Neuron (in vitro differentiated cells): ENCODE results near the gene HAVCR2.

Source experiments
- H2AFZ ChIP-seq: one replicate; pipeline ENCODE4 v1.6.1; 2013; ENCODE audit warnings: low read depth, mild to moderate bottlenecking, inconsistent platforms, low read length, moderate library complexity
- H3K27me3 ChIP-seq: one replicate; pipeline ENCODE4 v1.6.1; 2013; ENCODE audit warnings: low read length; ENCODE audit not compliant: insufficient read depth
- H3K36me3 ChIP-seq: one replicate; pipeline ENCODE4 v1.6.1; 2013; ENCODE audit warnings: low read length; ENCODE audit not compliant: insufficient read depth
- H3K4me1 ChIP-seq: one replicate; pipeline ENCODE4 v1.6.1; 2013; ENCODE audit warnings: low read length; ENCODE audit not compliant: insufficient read depth
- H3K4me3 ChIP-seq: 2 replicates; pipeline ENCODE4 v1.5.1; 2013; ENCODE audit warnings: mild to moderate bottlenecking, low read length, moderate library complexity
- H3K9me3 ChIP-seq: one replicate; pipeline ENCODE4 v1.6.1; 2013; ENCODE audit warnings: low read length

The HAVCR2 gene

DNA sequence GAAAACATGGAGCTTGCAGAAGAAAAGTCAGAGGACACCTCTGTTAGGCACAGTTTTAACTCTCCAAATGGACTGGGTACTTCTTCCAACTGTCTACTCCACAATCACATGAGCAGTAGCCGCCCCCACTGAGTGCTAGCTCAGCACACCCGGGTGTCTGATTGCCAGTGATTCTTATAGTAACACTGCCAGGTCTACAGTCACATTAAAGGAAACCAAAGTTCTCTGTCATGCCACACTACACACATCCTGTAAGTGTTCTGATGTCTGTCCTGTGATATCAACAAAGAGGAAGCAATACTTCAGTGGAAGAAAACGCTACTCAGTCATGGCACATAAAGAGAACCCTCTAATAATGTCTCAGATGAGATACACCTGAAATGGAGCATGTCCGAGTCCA, at the start of gene HAVCR2:
HAVCR2 (minus strand) TSS at position 69 of the 400 bp plus-strand sequence; CDS start at position 8, 61 bp downstream.
- Histone ChIP-seq H2AFZ (no peak within 1 kb of the TSS), H3K36me3 (no peaks in the 10 kb centered on the region), H3K4me1 (peaks cover 3% of the 10 kb centered on the region), H3K27me3 (no peaks in the 10 kb centered on the region), H3K9me3 (no peaks in the 10 kb centered on the region), H3K4me3 (no peak within 1 kb of the TSS)

DNA sequence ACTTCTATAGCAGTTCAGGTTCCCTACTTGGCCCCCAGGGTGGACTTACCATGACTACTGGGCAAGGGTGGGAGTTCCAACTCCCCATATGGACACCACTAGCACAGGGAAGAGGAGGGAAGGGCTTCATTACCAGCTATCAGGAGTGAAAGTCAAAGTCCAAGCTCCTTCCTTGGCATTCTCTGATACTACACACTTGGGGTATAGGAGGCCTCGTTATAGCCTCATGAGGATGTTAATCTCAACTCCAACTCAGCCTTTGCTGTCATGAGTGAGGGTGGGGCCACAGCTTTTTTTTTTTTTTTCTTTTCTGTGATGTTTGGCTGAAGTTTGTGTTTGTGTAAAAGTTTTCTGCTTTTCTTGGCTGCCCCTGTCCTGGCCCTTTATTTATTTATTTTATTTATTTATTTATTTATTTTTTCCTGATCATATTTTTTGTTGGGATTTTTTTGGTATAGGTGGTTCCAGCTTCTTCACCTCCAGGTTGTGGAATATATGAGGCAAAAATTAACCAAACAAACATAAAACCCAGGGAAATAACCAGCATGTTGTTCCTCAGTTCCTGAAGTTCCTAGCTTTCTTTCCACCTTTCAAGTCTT, 48.5 kb upstream of the HAVCR2 start:
- peaks cover 3% of the 10 kb centered on the region for H3K27me3 ChIP-seq
- no peaks in the 10 kb centered on the region for H3K9me3 ChIP-seq
- H3K4me3 ChIP-seq = no peak overlapping the region

DNA sequence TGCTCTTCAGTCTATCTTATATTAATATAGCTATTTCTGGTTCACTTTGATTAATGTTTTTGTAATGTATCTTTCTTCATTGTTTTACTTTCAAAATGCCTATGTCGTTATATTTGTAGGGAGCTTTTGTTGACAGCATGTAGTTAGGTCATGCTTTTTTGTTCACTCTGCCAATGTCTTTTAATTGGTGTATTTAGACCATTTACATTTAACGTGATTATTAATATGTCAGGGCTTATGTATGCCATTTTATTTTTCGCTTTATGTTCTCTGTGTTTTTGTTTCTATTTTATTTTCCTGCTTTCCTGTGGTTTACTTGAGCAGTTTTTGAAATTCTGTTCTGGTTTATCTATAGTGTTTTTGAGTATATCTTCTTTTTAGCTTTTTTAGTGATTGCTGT, 46.5 kb upstream of the HAVCR2 start:
- H3K36me3 ChIP-seq = no peaks in the 10 kb centered on the region
- no peaks in the 10 kb centered on the region for H3K4me1 ChIP-seq
- no peak overlapping the region for H3K4me3 ChIP-seq
- H3K9me3 ChIP-seq = no peaks in the 10 kb centered on the region
- H3K27me3 ChIP-seq = peaks cover 3% of the 10 kb centered on the region
- no peak overlapping the region for H2AFZ ChIP-seq

More for the DNA sequence above, 48.5 kb upstream of the HAVCR2 start:
- no peaks in the 10 kb centered on the region for H3K4me1 ChIP-seq
- no peaks in the 10 kb centered on the region for H3K36me3 ChIP-seq
- no peak overlapping the region for H2AFZ ChIP-seq

DNA sequence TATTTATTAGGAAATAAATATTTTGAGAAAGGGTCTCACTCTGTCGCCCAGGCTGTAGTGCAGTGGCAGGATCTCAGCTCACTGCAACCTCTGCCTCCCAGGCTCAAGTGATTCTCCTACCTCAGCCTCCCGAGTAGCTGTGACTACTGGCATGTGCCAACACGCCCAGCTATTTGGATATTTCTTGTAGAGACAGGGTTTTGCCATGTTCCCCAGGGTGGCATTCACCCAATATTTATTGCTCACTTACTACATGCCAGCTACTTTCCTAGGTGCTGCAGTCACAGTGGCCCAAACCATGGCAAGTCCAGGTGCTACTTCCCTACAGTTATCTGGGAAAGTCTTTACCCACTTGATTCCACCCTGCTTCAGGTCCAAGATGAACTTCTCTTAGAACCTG, 42.2 kb upstream of the HAVCR2 start:
- H3K4me3 ChIP-seq = no peak overlapping the region
- H3K9me3 ChIP-seq = no peaks in the 10 kb centered on the region
- no peak overlapping the region for H2AFZ ChIP-seq
- H3K27me3 ChIP-seq = no peaks in the 10 kb centered on the region
- H3K4me1 ChIP-seq = no peaks in the 10 kb centered on the region
- no peaks in the 10 kb centered on the region for H3K36me3 ChIP-seq

DNA sequence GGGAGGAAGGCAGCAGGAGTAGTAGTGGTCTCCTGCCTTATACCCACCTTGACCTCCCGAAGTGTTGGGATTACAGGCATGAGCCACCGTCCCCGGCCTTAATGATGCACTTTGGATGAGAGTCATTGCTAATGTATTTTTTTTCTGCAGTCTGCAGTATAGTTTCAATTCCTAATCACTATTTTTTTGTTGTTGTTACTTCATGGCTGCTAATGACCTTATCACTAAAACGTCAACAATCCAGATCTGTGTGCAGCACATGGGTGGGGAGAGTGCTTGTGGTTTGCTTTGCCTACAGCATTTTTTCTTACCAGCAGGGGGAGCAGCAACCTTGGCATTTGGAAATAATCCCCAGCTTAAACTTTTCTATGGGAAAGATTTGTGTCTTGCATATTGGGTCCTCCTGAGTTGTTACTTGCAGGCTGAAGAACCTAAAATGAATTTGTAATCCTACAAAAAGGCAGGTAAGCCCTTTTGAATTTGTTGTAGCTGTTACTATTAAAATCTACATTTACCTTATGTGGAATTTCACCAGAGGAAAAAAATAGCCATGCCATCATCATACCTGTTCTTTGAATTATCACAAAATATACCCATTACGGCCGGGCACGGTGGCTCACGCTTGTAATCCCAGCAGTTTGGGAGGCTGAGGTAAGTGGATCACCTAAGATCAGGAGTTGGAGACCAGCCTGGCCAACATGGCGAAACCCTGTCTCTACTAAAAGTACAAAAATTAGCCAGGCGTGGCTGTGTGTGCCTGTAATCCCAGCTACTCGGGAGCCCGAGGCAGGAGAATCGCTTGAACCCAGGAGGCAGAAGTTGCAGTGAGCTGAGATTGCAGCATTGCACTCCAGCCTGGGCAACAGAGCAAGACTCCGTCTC, 40.1 kb upstream of the HAVCR2 start:
- H3K27me3 ChIP-seq = no peaks in the 10 kb centered on the region

DNA sequence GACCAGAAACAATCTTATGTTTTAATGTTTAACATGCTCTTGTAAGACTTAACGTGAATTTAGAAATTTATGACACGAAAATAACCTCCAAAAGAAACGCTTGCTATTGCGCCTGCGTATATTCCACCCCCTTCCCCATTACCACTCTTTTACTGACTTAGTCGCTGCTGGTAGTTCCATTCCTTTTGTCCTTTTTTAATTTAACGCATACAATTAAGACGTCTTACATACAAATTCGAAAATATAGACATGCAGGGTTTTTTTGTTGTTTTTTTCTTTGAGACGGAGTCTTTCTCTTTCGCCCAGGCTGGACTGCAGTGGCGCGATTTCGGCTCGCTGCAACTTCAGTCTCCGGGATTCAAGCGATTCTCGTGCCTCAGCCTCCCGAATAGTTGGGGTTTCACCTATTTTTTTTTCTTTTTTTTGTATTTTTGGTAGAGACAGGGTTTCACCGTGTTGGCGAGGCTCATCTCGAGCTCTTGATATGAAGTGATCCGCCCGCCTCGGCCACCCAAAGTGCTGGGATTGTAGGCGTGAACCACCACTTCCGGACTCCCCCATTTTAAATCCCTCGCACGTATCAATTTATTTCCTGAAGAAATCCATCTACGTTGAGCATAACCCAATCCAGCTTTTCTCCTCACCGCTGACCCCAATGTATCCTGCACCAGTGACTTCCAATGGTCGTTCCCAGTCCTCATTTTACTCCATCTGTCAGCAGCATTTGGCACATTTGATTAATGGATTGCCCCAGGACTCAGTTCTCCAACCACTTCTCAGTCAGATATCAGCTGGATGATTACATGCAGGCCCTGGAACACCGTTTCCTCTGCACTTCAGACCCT, 34.5 kb upstream of the HAVCR2 start:
- Histone ChIP-seq H3K4me3 (peak overlapping the region; percentile 92), H3K9me3 (peaks cover 1% of the 10 kb centered on the region)

More for the DNA sequence above, 40.1 kb upstream of the HAVCR2 start:
- H3K9me3 ChIP-seq = no peaks in the 10 kb centered on the region
- H3K4me1 ChIP-seq = no peaks in the 10 kb centered on the region
- no peaks in the 10 kb centered on the region for H3K36me3 ChIP-seq
- H2AFZ ChIP-seq = no peak overlapping the region
- H3K4me3 ChIP-seq = no peak overlapping the region

DNA sequence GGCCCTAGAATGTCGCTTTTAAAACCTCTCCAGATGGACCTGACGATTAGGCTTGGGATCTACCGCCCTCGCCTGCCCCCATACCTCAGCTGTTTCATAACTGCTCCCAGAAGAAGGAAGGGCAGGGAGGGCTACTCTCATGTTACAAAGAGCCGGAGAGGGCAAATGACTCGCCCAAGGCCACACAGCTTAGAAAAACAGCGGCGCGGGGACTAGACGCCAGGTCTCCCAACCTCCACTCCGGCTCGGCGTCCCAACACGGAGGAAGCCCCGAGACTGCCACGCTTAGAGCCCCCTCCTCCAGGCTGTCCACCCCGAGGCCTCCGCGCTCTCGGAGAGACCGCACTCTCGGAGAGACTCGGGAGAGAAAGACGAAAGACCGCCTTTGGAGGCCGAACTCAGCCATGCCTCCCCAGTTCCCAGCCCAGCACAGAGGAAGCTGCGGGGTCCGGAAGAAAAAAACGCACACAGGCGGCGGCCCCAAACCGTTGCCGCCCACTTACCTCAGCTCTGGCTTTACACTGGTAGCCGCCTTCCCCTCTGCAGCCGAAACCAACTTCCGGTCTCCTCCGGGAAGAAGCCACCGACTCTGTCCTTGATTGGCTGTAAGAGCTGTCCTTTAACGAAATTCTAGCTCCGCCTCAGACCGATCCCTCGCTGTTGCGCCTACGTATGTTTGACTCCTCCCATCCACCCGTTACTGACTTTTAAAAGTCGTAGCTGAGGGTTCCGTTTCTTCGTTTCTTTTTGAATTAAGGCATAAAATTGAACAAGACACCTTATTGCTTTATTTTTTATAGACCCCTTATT, 33.7 kb upstream of the HAVCR2 start, which contains the start of gene MED7:
MED7 (minus strand) TSS at position 549 of the 810 bp plus-strand sequence. CDS start 3,434 bp downstream, outside the sequence.
- peaks cover 1% of the 10 kb centered on the region for H3K9me3 ChIP-seq

More for the DNA sequence above, 34.5 kb upstream of the HAVCR2 start:
- Histone ChIP-seq H3K4me1 (peaks cover 6% of the 10 kb centered on the region), H3K27me3 (no peaks in the 10 kb centered on the region), H3K36me3 (peaks cover 10% of the 10 kb centered on the region), H2AFZ (peak overlapping the region; percentile 94)

DNA sequence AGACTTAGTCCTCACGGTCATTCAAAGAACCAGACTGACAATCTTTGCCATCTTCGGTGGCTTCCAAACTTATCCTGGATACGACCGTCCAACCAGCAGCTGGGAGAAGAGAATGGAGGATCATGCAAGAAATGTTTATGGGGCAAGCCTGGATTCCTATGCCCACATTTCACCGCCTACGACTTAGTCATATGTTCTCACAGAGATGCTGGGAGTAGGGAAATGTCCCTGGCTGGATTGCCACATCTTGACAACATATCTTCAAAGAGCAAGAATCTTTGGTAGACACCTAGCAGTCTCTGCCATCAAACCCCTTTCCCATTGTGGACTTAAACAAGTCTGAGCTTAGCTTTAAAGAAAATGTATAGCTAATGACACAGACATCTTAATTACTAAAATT, 28.8 kb upstream of the HAVCR2 start:
- Histone ChIP-seq H2AFZ (no peak overlapping the region), H3K36me3 (peaks cover 24% of the 10 kb centered on the region), H3K4me3 (no peak overlapping the region), H3K27me3 (no peaks in the 10 kb centered on the region), H3K9me3 (peaks cover 1% of the 10 kb centered on the region), H3K4me1 (peaks cover 3% of the 10 kb centered on the region)

More for the DNA sequence above, 33.7 kb upstream of the HAVCR2 start, which contains the start of gene MED7:
- Histone ChIP-seq H3K36me3 (peaks cover 19% of the 10 kb centered on the region), H3K4me3 (peak within 1 kb of the TSS; percentile 92), H3K27me3 (no peaks in the 10 kb centered on the region), H3K4me1 (peaks cover 6% of the 10 kb centered on the region), H2AFZ (peak within 1 kb of the TSS; percentile 94)

DNA sequence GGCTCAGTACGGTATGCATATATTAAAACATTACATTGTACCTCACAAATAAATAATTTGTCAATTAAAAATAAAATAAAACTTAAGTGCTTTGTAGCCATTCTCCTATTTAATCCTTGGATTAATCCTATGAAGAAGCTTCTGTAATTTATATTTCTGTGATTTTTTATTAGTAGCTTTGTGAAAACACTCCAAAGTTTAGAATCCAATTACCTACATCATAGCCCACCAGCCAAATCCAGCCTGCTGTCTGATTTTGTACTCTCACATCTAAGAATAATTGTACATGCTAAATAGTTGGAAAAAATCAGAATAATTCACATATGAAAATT, 23.4 kb upstream of the HAVCR2 start:
- Histone ChIP-seq H3K36me3 (peaks cover 3% of the 10 kb centered on the region), H3K4me3 (no peak overlapping the region), H3K27me3 (no peaks in the 10 kb centered on the region), H3K9me3 (no peaks in the 10 kb centered on the region), H3K4me1 (no peaks in the 10 kb centered on the region), H2AFZ (no peak overlapping the region)

DNA sequence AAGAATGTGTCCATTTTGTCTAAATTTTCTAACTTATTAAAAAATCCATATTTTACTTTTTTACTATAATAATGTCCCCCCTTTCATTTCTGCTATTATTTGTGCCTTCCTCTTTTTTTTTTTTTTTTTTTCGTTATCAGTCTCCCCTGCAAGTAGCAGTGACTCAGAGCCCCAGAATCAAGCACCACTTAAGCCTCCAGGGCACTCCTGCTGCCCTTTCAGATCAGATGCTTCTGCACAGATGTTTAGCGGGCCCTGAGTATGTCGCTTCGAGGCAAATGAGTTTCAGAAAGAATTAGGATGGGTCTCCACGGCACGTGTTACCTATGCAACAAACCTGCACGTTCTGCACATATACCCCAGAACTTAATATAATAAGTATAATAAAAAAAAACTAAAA, 22.1 kb upstream of the HAVCR2 start:
- Histone ChIP-seq H3K9me3 (no peaks in the 10 kb centered on the region), H3K4me3 (no peak overlapping the region), H3K27me3 (no peaks in the 10 kb centered on the region), H2AFZ (no peak overlapping the region), H3K36me3 (no peaks in the 10 kb centered on the region), H3K4me1 (no peaks in the 10 kb centered on the region)

DNA sequence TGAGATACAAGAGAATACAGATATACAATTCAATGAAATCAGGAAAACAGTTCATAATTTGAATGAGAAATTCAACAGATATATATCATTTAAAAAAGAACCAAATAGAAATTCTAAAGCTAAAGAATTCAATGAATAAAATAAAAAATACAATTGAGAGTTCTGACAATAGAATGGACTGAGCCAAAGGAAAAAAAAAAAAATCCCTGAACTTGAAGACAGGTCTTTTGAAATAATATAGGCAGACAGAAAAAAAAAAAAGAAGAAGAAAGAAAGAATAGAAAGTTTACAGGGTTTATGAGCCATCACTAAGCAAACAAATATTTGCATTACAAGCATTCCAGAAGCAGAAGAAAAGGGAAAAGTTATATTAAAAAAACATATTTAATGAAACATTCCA, 12.9 kb upstream of the HAVCR2 start:
- no peak overlapping the region for H3K4me3 ChIP-seq
- no peaks in the 10 kb centered on the region for H3K27me3 ChIP-seq
- H3K36me3 ChIP-seq = no peaks in the 10 kb centered on the region
- no peak overlapping the region for H2AFZ ChIP-seq
- H3K9me3 ChIP-seq = peaks cover 2% of the 10 kb centered on the region
- H3K4me1 ChIP-seq = no peaks in the 10 kb centered on the region

DNA sequence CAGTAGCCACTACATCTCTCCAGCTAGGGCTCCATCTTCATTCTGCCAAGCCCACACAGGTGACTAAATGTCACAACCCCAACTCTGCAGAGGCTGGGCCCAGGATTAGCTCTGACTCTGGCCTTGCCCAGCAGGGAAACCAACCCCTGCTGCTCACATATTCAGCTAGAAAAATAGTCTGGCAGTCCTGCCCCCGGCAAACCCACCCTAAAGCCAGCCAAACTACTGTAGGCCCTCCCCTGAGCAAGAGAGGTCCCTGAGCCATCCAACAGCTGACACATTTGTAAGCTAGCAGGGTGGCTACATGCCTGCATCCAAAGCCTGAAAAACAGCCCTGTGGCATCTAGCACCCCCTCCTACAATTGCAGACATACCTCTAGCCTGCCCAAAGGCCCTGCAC, 11.3 kb upstream of the HAVCR2 start:
- H3K36me3 ChIP-seq = no peaks in the 10 kb centered on the region
- H2AFZ ChIP-seq = no peak overlapping the region
- peaks cover 2% of the 10 kb centered on the region for H3K9me3 ChIP-seq
- no peak overlapping the region for H3K4me3 ChIP-seq
- no peaks in the 10 kb centered on the region for H3K4me1 ChIP-seq
- no peaks in the 10 kb centered on the region for H3K27me3 ChIP-seq
